ENCODE data around the gene PTK7.
A peak's percentile ranks its signal among the peaks of the same experiment; 100 is the strongest.
"Not testable (repeated sequence)": the region's sequence is repeated elsewhere in the genome, so short reads cannot be mapped to it uniquely, and the experiment has no call there.

The PTK7 gene

DNA sequence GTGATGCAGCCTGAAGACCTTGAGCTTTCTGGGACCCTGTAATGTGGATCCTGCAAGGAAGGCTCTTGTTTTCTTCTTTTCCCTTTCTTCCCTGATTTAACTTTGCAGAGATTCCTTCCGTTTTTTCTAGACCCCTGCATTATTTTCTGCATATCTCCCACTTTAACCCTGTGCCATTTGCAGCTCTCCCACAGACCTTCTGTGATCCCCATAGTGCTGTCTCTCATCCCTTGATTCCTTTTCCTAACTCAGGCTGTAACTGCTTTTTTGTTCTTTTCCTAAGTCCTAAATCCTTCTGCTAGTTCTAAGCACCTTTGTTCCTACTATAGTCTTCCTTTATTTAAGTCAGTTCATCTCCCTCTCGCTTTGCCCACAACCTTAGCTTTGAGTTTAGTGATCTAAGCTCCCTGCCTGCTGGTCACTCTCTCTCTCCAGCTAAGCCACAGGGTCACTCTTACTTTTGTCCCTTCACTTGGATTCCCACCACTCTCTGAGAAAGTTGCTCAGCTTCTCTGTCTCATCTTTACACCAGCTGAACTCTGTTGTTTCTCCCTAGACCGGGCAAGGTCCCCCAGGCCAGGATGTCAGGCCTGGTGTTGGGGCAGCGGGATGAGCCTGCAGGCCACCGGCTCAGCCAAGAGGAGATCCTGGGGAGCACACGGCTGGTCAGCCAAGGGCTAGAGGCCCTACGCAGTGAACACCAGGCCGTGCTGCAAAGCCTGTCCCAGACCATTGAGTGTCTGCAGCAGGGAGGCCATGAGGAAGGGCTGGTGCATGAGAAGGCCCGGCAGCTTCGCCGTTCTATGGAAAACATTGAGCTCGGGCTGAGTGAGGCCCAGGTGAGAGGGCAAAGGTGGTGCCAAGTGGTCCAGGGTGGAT, 15.1 kb upstream of the PTK7 start:
- peak overlapping the region; percentile 97 for H3K4me3 Mint-ChIP-seq
- H3K4me1 Mint-ChIP-seq: peaks cover 16% of the 10 kb centered on the region
- no peaks in the 10 kb centered on the region for H3K9me3 Mint-ChIP-seq
- no peak for ATAC-seq (ENCODE audit: low read depth)
- peaks cover 20% of the 10 kb centered on the region for H3K36me3 Mint-ChIP-seq
- no peak overlapping the region for H3K27ac Mint-ChIP-seq
- DNase-seq (ENCODE audit: low spot score in 2 of 2): no peak
- no peaks in the 10 kb centered on the region for H3K27me3 Mint-ChIP-seq

DNA sequence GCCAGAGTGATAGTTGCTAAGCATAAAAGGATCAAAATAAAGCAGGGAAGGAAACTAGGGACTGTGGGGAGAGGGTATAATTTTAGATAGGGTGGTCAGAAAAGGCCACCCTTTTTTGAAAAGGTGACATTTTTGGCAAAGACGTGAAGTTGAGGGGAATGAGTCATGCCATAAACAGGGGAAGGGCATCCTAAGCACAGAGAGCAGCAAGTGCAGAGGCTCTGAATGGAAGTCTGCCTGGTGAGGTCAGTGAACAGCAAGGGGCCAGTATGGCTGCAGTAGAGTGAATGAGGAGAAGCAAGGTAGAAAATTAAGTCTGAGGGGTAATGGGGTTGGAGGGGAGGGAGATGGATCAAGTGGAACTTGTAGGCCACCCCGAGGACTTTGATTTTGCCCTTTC, 14.3 kb upstream of the PTK7 start:
- ATAC-seq (ENCODE audit: low read depth): no peak
- H3K36me3 Mint-ChIP-seq: peaks cover 26% of the 10 kb centered on the region
- no peaks in the 10 kb centered on the region for H3K27me3 Mint-ChIP-seq
- H3K9me3 Mint-ChIP-seq: no peaks in the 10 kb centered on the region
- no peak overlapping the region for H3K27ac Mint-ChIP-seq
- DNase-seq (ENCODE audit: low spot score in 2 of 2): no peak
- peaks cover 16% of the 10 kb centered on the region for H3K4me1 Mint-ChIP-seq
- no peak overlapping the region for H3K4me3 Mint-ChIP-seq

DNA sequence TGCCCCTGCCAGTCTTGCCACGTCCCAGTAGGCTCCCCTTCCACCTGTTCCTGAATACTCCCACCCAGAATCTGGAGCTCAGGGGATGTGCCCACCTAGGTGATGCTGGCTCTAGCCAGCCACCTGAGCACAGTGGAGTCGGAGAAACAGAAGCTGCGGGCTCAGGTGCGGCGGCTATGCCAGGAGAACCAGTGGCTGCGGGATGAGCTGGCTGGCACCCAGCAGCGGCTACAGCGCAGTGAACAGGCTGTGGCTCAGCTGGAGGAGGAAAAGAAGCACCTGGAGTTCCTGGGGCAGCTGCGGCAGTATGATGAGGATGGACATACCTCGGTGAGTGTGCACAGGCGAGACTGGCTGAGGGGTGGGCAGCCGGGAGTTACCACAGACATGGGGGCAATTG, 13.3 kb upstream of the PTK7 start:
- DNase-seq (ENCODE audit: low spot score in 2 of 2) (no peak), ATAC-seq (ENCODE audit: low read depth) (no peak)
- Mint-ChIP-seq H3K36me3 (peaks cover 26% of the 10 kb centered on the region), H3K4me1 (peaks cover 16% of the 10 kb centered on the region), H3K9me3 (no peaks in the 10 kb centered on the region), H3K27ac (no peak overlapping the region), H3K27me3 (no peaks in the 10 kb centered on the region), H3K4me3 (no peak overlapping the region)

DNA sequence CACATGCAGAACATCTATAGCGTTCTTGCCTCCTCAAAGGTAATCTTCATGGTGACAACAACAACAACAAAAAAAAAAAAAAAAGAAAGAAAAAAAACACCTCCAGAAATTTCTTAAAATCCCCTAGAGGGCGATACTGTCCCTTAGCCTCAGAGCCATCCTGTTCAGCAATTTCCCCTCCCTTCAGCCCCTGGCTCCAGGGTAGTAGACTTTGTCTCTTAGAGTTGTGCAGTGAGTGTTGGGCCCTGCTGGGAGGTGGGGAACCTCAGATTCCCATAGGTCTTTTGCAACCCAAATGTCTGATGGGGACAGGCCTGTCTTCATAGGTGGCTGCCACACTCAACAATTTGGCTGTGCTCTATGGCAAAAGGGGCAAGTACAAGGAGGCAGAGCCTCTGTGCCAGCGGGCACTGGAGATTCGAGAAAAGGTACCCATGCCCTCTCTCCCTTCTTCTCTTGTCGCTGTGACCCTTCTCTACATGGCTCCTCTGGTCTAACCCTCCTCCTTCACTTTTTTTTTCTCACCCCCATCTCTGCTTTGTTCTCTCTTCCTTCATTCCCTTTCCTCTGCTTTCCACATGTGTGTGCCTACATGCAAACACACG, 6.0 kb upstream of the PTK7 start:
- peak; percentile 68 for ATAC-seq (ENCODE audit: low read depth)
- H3K9me3 Mint-ChIP-seq: no peaks in the 10 kb centered on the region
- no peak overlapping the region for H3K27ac Mint-ChIP-seq
- peaks cover 38% of the 10 kb centered on the region for H3K36me3 Mint-ChIP-seq
- no peak for DNase-seq (ENCODE audit: low spot score in 2 of 2)
- H3K27me3 Mint-ChIP-seq: no peaks in the 10 kb centered on the region
- H3K4me1 Mint-ChIP-seq: no peaks in the 10 kb centered on the region
- H3K4me3 Mint-ChIP-seq: no peak overlapping the region

DNA sequence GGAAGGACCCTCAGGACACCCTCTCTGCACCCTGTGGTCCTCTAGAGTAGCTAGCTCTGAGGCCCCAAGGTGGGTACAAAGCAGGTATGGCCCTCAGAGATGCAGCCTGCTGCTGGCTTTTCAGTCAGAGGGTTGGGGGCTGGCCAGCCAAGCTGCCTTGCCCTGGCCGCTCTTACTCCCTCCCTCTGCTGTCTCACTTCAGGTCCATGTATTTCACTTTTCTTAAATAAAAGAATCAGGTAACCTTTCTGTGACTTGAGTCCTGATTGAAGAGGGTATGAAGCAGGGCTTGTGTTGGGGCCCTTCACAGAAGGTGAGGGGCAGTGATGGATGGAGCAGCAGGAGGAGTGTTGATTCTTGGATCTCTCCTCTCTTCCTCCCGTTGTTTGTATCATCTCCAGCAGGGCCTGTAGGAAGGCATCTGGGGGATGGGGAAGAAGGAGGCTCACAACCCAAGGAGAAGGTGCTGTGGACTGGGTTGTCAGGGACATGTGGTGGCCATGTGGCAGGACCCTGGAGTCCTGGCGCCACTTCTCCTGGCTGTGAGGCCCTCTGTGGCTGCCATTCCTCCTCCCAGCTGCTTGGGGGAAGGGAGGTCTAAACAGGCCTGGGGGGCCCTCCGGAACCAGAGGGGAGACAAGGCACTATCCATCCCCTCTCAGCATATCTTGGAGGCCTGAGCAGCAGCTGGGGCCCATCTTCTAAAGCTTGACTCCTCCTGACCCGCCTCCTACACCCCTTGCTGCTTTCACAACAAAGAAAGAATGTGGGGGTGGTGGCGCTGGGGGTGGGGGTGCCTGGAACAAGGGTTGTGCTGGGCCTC, 1.1 kb upstream of the PTK7 start:
- H3K4me1 Mint-ChIP-seq: no peaks in the 10 kb centered on the region
- no peaks in the 10 kb centered on the region for H3K9me3 Mint-ChIP-seq
- no peak for ATAC-seq (ENCODE audit: low read depth)
- no peak overlapping the region for H3K27ac Mint-ChIP-seq
- no peak for DNase-seq (ENCODE audit: low spot score in 2 of 2)
- no peak overlapping the region for H3K4me3 Mint-ChIP-seq
- peaks cover 8% of the 10 kb centered on the region for H3K27me3 Mint-ChIP-seq
- H3K36me3 Mint-ChIP-seq: peaks cover 28% of the 10 kb centered on the region

DNA sequence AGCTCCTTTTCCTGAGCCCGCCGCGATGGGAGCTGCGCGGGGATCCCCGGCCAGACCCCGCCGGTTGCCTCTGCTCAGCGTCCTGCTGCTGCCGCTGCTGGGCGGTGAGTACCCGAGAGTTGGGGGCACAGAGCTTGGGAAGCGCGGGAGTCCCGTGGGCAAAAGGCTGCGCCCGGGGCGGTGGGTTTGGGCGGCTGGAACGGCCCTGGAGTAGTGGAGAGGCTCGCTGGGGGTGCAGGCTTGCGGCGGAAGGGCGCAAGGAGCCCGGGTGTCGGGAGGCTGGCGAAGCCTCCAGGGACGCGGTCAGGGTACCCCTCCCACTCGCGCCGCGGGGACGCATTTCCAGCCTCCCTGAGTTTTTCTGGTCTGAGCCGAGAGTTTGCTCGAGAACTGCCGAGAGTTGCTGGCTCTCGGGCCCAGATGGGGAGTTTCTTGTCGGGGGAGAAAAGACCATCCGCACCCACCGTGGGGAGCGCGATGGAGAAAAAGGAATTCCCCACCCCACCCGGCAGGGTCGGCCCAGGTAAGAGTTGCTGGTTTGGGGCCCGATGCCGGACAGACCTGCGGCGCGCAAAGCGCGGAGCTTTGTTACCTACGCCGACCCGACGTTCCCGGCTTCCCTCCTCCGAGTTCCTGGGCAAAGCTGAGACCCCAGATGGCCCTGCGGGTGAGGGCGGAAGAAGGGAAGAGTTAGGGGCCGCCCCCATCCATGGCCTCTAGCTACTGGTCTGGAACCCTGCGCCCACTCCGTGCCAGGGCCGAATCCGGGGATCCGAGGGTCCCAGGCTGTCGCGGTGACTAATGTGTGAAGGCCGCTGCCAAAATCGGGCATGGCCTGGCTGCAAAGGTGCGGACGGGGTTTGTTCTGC, 584 bp downstream of the PTK7 start:
- Mint-ChIP-seq H3K4me3 (peak overlapping the region; percentile 27), H3K27me3 (peaks cover 10% of the 10 kb centered on the region), H3K36me3 (peaks cover 22% of the 10 kb centered on the region), H3K9me3 (no peaks in the 10 kb centered on the region), H3K4me1 (no peaks in the 10 kb centered on the region), H3K27ac (no peak overlapping the region)
- no peak for ATAC-seq (ENCODE audit: low read depth)
- DNase-seq (ENCODE audit: low spot score in 2 of 2): peak in 1 of 2 donors; percentile 32

DNA sequence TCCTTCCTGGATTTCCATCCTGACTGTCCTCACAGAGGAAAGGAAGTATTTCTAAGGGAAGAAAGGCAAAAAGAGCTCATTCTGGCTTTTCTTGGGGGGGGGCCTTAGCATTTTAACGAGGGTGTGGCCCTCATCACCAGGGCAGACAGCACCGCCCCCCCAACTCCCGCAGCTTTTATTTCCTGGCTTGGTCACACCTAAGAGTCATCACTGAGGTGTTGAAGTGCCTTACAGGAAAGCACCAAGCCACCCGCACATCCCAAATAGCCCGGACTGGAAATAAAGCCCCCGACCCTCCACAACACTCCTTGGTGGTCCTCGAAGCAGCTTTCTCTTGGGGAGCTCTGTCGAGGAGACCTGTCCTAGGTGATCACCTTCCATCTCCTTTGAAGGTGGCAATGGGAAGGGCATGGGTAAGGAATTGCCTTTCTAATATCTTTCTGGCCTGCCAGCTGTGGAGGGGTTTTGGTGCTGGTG, 1.3 kb downstream of the PTK7 start:
- Mint-ChIP-seq H3K27me3 (peaks cover 10% of the 10 kb centered on the region), H3K27ac (no peak overlapping the region), H3K4me3 (no peak overlapping the region), H3K9me3 (no peaks in the 10 kb centered on the region), H3K36me3 (peaks cover 15% of the 10 kb centered on the region), H3K4me1 (no peaks in the 10 kb centered on the region)
- ATAC-seq (ENCODE audit: low read depth): no peak
- no peak for DNase-seq (ENCODE audit: low spot score in 2 of 2)

DNA sequence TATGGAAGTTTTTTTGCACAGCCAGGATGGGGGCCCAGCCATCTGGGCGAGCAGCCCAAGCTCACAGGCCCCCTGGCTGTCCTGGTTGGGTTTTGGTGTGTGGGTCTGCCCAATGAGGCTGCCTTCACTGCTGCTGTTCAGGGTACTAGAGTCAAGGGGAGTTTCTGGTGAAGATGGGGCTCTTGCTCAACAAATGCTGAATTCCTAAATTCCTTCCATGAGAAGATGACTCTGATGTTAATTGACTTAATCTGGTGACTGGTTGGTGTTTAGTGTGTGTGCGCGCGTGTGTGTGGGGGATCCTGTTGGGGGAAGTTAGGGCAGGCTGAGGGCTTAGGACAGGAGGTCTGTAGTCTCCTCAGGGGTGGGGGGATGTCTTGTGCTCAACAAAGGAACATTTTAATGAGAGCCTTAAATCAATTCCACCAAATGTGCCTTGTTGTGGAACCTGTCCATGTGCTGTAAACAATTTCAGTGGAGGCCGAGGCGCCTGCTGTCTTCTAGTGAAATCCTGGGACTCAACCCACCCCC, 1.9 kb downstream of the PTK7 start:
- no peak for DNase-seq (ENCODE audit: low spot score in 2 of 2)
- no peak for ATAC-seq (ENCODE audit: low read depth)
- Mint-ChIP-seq H3K4me3 (no peak overlapping the region), H3K4me1 (no peaks in the 10 kb centered on the region), H3K36me3 (peaks cover 9% of the 10 kb centered on the region), H3K27me3 (peaks cover 10% of the 10 kb centered on the region), H3K9me3 (no peaks in the 10 kb centered on the region), H3K27ac (no peak overlapping the region)

DNA sequence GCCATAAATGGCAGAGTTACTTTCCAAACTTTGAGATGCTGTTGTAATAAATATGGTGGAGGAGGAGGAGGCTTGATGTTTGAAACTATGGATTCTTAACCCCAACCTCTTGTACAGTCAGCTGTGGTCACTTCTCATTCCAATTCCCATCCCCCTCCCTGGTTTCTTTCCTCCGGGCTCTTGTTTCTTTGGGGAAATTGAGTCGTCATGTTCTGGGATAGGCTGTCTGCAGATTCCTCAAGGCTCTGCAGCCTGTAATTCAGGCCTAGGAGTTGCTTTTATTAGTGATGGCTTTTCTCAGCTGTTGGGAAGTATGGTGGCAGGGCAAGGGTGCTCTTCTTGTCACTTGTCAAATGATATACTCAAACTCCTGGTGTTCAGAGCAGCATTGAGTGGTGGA, 2.6 kb downstream of the PTK7 start:
- Mint-ChIP-seq H3K27ac (no peak overlapping the region), H3K9me3 (no peaks in the 10 kb centered on the region), H3K27me3 (peaks cover 11% of the 10 kb centered on the region), H3K4me3 (no peak overlapping the region), H3K36me3 (peaks cover 3% of the 10 kb centered on the region), H3K4me1 (no peaks in the 10 kb centered on the region)
- ATAC-seq (ENCODE audit: low read depth) (no peak), DNase-seq (ENCODE audit: low spot score in 2 of 2) (no peak)

DNA sequence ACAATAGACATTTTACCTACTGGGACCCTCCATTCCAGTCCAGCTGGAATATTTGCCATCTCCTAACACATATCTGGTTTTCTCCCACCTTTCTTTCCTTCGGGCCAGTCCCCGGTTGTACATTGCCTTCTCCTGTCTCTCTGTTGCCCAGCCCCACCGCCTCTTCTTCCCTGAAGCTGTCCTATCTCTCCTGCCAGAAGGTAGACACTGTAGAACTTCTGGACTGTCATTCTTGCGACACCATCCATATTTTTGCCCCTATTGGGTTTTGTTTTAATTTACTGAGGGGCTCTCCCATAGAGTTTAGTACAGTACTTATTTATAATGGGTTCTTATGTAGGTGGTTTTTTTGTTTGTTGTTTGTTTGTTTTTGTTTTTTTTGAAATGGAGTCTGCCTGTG, 4.9 kb downstream of the PTK7 start:
- Mint-ChIP-seq H3K36me3 (no peaks in the 10 kb centered on the region), H3K4me1 (peaks cover 2% of the 10 kb centered on the region), H3K27ac (no peak overlapping the region), H3K27me3 (peaks cover 18% of the 10 kb centered on the region), H3K9me3 (no peaks in the 10 kb centered on the region), H3K4me3 (no peak overlapping the region)
- DNase-seq (ENCODE audit: low spot score in 2 of 2) (no peak), ATAC-seq (ENCODE audit: low read depth) (no peak)

DNA sequence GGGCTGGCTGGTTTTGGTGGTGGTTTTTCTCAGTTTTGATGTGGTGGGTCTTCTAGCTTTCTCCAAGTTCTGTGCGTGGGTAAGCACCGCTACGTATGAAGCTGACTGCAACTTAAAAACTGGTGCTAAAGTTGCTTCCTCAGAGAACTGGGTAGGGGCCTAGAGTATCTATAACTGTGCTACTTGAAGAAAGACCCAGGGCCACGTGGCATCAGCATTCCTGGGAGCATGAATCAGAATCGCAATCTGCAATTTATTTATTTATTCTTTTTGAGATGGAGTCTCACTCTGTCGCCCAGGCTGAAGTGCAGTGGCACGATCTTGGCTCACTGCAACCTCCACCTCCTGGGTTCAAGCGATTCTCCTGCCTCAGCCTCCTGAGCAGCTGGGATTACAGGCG, 5.8 kb downstream of the PTK7 start:
- not testable (repeated sequence) for H3K36me3 Mint-ChIP-seq; H3K4me1 Mint-ChIP-seq; H3K27ac Mint-ChIP-seq; H3K9me3 Mint-ChIP-seq; ATAC-seq (ENCODE audit: low read depth); H3K4me3 Mint-ChIP-seq; DNase-seq (ENCODE audit: low spot score in 2 of 2)
- peaks cover 19% of the 10 kb centered on the region for H3K27me3 Mint-ChIP-seq

DNA sequence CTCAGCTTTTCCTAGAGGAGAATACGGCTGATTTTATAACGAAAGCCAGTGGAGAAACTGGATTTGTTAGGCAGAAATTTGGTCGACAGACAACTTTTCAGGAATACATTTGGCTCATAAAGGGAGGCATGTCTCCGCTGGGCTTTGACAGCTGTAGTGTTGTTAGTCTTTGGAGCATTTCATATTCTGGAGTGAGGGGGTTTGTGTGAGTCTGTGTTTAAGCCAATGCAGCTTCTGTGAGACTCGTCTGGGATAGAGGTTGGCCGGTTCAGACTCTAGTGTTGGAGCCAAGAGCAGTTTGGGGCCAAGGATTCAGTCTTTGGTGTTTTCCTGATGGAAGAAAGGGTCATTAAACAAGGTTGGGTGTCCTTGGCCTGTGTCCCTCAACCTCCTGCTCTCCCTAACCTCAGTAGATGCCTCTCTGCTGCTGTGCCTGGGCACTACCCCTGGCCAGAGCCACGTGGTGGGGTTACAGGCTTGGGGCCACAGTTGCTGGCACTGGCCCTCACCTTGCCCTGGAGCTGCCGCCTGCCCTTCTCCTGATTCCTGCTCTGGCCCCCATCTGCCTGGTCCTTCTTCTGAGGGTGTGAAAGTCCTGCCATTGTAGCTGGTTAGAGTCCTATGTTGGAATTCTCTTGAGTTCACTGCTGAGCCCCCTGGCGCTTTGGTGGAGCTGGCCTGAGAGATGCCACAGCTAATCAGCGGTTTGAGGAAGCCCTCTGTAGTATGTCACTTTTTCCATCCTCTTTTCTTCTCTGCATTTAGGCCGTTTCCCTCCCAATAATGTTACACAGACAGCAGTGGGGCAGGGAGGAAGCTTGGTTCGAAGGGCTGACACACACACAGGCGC, 6.9 kb downstream of the PTK7 start:
- H3K9me3 Mint-ChIP-seq: no peaks in the 10 kb centered on the region
- no peaks in the 10 kb centered on the region for H3K36me3 Mint-ChIP-seq
- H3K27me3 Mint-ChIP-seq: peaks cover 16% of the 10 kb centered on the region

More for the DNA sequence above, 6.9 kb downstream of the PTK7 start:
- ATAC-seq (ENCODE audit: low read depth) (no peak), DNase-seq (ENCODE audit: low spot score in 2 of 2) (no peak)
- Mint-ChIP-seq H3K4me3 (no peak overlapping the region), H3K27ac (no peak overlapping the region), H3K4me1 (peaks cover 5% of the 10 kb centered on the region)
